Loucy (cell line): ENCODE measurements around the gene SLC31A2.

Source experiments
- H2AFZ ChIP-seq: fragments of 200-600 bp; sonication (generic); 2 replicates; pipeline ENCODE4 v1.6.0; 2016; ENCODE audit warnings: antibody characterized with exemption, mild to moderate bottlenecking, low read length, moderate library complexity
- H3F3A ChIP-seq: fragments of 200-600 bp; 2 replicates; pipeline ENCODE4 v1.6.0; 2016; ENCODE audit warnings: antibody characterized with exemption, low read depth, mild to moderate bottlenecking
- H3K27me3 ChIP-seq: fragments of 200-600 bp; sonication (generic); 2 replicates; pipeline ENCODE4 v1.6.1; 2014; ENCODE audit warnings: low read length, mild to moderate bottlenecking; ENCODE audit not compliant: insufficient read depth, poor library complexity, severe bottlenecking
- H3K36me3 ChIP-seq: fragments of 200-600 bp; sonication (generic); 2 replicates; pipeline ENCODE4 v1.6.1; 2016; ENCODE audit warnings: low read length; ENCODE audit not compliant: insufficient read depth
- H3K4me1 ChIP-seq: fragments of 200-600 bp; sonication (generic); 2 replicates; pipeline ENCODE4 v1.5.1; 2014; ENCODE audit warnings: low read length, mild to moderate bottlenecking; ENCODE audit not compliant: insufficient read depth, poor library complexity, severe bottlenecking
- H3K4me2 ChIP-seq: fragments of 200-600 bp; sonication (generic); 2 replicates; pipeline ENCODE4 v1.6.0; 2014; ENCODE audit warnings: antibody characterized with exemption, low read length, low read depth, mild to moderate bottlenecking; ENCODE audit not compliant: poor library complexity, severe bottlenecking
- H3K4me3 ChIP-seq: fragments of 200-600 bp; sonication (generic); 2 replicates; pipeline ENCODE4 v1.5.1; 2014; ENCODE audit warnings: low read length, mild to moderate bottlenecking, mixed read lengths; ENCODE audit not compliant: poor library complexity, severe bottlenecking
- H3K79me2 ChIP-seq: fragments of 200-600 bp; sonication (generic); 2 replicates; pipeline ENCODE4 v1.6.1; 2014; ENCODE audit warnings: low read length; ENCODE audit not compliant: insufficient read depth
- H3K9ac ChIP-seq: fragments of 200-600 bp; sonication (generic); 2 replicates; pipeline ENCODE4 v1.6.0; 2014; ENCODE audit warnings: mild to moderate bottlenecking, low read depth, low read length, moderate library complexity; ENCODE audit not compliant: poor library complexity, severe bottlenecking
- H3K9me2 ChIP-seq: fragments of 200-600 bp; sonication (generic); replicated peaks from 2 replicates; pipeline ENCODE4 v1.6.1; 2016; ENCODE audit warnings: low read depth, low read length, mixed read lengths
- H3K9me3 ChIP-seq: fragments of 200-600 bp; sonication (generic); 2 replicates; pipeline ENCODE4 v1.6.1; 2014; ENCODE audit warnings: mild to moderate bottlenecking, antibody characterized with exemption, low read length, low read depth; ENCODE audit not compliant: insufficient read depth
- H4K20me1 ChIP-seq: fragments of 200-600 bp; sonication (generic); 2 replicates; pipeline ENCODE4 v1.6.0; 2014; ENCODE audit warnings: antibody characterized with exemption, low read length, mild to moderate bottlenecking; ENCODE audit not compliant: insufficient read depth, poor library complexity, severe bottlenecking
- EZH2phosphoT487 ChIP-seq: fragments of 200-600 bp; IDR thresholded peaks from 2 replicates; pipeline ENCODE4 v1.6.1; 2018; ENCODE audit warnings: antibody characterized with exemption, mild to moderate bottlenecking, moderate library complexity, borderline replicate concordance
- TF ChIP-seq, protein P1 (sequence below): fragments of 200-600 bp; sonication (generic); conservative IDR thresholded peaks from 2 replicates; pipeline ENCODE4 v1.5.1; 2014; ENCODE audit warnings: mild to moderate bottlenecking, antibody characterized with exemption, low read length

The SLC31A2 gene

DNA sequence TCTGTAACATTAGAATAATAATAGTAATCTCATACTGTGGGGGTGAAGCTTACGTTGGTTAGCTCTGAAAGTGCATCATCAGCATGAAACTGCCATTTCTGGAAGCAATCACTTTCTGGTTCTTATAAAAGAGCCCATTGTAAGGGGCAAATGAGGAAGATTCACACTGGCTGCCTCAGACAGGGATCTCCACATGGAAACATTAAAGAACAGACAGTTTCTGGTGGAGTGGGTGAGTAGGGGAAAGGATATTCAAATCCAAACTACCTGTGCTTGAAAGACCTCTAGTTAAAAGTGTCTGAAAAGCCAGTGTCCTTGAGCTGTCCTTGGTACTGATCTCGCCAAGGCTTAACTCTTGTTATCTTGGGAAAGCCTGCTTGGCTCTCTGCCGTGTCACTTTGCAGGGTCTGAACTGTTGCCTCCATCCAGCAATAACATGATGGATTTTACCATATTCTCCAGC lies 19.1 kb upstream of the SLC31A2 start:
- Histone ChIP-seq H3K9me3 (no peaks in the 10 kb centered on the region), H2AFZ (no peak overlapping the region), H3K4me1 (no peaks in the 10 kb centered on the region), H3K27me3 (no peaks in the 10 kb centered on the region), H3K36me3 (no peaks in the 10 kb centered on the region), H4K20me1 (no peaks in the 10 kb centered on the region), H3K9me2 (no peaks in the 10 kb centered on the region), H3K4me2 (no peak overlapping the region), H3F3A (no peaks in the 10 kb centered on the region), H3K4me3 (no peak overlapping the region), H3K79me2 (no peaks in the 10 kb centered on the region), H3K9ac (no peak overlapping the region)
- TF ChIP-seq, protein P1, sequence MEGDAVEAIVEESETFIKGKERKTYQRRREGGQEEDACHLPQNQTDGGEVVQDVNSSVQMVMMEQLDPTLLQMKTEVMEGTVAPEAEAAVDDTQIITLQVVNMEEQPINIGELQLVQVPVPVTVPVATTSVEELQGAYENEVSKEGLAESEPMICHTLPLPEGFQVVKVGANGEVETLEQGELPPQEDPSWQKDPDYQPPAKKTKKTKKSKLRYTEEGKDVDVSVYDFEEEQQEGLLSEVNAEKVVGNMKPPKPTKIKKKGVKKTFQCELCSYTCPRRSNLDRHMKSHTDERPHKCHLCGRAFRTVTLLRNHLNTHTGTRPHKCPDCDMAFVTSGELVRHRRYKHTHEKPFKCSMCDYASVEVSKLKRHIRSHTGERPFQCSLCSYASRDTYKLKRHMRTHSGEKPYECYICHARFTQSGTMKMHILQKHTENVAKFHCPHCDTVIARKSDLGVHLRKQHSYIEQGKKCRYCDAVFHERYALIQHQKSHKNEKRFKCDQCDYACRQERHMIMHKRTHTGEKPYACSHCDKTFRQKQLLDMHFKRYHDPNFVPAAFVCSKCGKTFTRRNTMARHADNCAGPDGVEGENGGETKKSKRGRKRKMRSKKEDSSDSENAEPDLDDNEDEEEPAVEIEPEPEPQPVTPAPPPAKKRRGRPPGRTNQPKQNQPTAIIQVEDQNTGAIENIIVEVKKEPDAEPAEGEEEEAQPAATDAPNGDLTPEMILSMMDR = no peak
- no peak for TF ChIP-seq EZH2phosphoT487

DNA sequence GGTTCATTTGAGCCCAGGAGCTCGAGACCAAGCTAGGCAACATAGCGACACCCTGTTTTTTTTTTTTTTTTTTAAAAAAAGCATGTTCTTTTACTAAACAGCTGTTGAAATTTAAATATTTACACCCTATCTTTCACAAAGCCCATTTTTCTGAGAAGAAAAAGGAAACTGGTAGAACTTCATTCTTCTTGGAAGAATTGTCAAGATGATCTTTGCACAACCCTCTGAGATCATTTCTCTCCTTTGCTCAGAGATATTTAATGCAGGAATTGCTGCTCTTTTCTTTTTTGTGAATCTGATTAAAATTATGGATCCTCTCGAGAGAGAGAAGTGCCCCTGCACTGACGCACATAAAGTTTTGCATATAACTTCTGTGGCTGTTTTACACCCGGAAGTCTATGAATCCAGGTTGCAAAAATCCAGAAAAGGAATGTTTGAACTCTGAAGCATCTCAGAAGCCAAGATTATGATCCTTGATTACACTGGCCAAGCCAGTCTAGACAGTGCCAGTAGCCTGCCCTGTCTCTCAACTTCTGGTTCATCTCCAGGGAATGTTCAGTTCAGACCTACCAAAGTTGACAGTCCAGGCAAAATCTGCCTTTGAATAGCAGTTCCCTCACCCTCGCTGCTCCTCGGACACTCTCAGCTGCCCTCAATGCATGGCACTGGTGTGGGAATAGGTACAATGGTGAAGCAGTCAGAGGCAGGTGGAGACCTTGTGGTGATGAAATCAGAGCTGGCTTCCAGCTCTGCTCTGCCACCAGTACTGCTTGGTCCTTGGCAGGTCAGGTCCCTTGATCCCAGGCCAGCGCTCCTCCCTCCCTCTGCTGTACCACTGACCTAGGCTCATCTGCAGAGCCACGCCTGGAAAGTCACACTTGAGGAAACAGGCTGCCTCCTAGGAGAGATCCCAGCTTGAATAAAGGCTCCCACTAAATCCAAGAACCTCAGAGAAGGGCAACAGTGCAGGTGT lies 13.3 kb upstream of the SLC31A2 start:
- H3K9me3 ChIP-seq = 0 out of 2 replicates have a peak, but pooled peaks cover 5% of the 10 kb centered on the region
- no peak overlapping the region for H3K4me2 ChIP-seq
- H3F3A ChIP-seq = no peaks in the 10 kb centered on the region
- H3K4me1 ChIP-seq = no peaks in the 10 kb centered on the region
- H3K9me2 ChIP-seq = no peaks in the 10 kb centered on the region
- no peaks in the 10 kb centered on the region for H3K79me2 ChIP-seq
- H4K20me1 ChIP-seq = no peaks in the 10 kb centered on the region
- no peak overlapping the region for H3K9ac ChIP-seq
- H3K27me3 ChIP-seq = no peaks in the 10 kb centered on the region
- TF ChIP-seq, protein P1 = no peak
- TF ChIP-seq EZH2phosphoT487 = no peak
- H3K36me3 ChIP-seq = no peaks in the 10 kb centered on the region
- H2AFZ ChIP-seq = no peak overlapping the region
- no peak overlapping the region for H3K4me3 ChIP-seq

DNA sequence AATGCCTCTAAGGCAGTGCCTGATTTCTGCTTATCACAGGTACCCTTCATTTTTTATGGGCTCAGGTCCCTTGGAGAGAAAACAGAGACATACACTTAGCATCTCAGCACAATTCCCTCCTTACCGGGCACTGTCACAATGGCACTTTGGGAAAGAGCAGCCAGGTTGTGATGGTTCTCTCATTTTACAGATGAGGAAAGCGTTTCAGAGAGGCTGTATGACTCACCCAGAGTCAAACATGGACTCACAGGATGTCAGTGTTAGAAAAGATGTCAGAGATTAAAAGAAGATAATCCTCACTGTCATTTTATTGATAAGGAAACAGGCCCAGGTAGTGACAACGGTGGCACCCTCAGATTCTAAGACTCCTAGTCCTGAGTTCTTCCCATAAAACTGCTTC lies 12.0 kb upstream of the SLC31A2 start:
- 0 out of 2 replicates have a peak, but pooled peaks cover 5% of the 10 kb centered on the region for H3K9me3 ChIP-seq
- H3K9me2 ChIP-seq = no peaks in the 10 kb centered on the region

More for the DNA sequence above, 12.0 kb upstream of the SLC31A2 start:
- Histone ChIP-seq H3F3A (no peaks in the 10 kb centered on the region), H3K4me1 (no peaks in the 10 kb centered on the region), H3K36me3 (no peaks in the 10 kb centered on the region), H3K4me2 (no peak overlapping the region), H2AFZ (no peak overlapping the region), H3K27me3 (no peaks in the 10 kb centered on the region), H4K20me1 (no peaks in the 10 kb centered on the region), H3K79me2 (no peaks in the 10 kb centered on the region), H3K9ac (no peak overlapping the region), H3K4me3 (no peak overlapping the region)
- TF ChIP-seq, protein P1 = no peak
- TF ChIP-seq EZH2phosphoT487 = no peak
